ENCODE measurements around the gene FAM20C. TPM values are rescaled to one million over a fixed set of nuclear protein-coding genes. Genes with fewer than 3 reads are reported as not detected.

Gene FAM20C
- total and polyA plus RNA-seq, 2 of the 8 experiments (the other 6 are each of a cell fraction or from before 2014, with no cell fraction given) = 9.5 to 34.8 TPM

- no peak overlapping the region for H4K5ac ChIP-seq (ENCODE audit: insufficient read length, low read depth, low read length)
- H4K91ac ChIP-seq (replicated peaks; ENCODE audit: insufficient read length, low read length) = no peak overlapping the region
- no peak for FAIRE-seq
- no peak overlapping the region for H3K9ac ChIP-seq (replicated peaks in 1 of 4; ENCODE audit: extremely low read depth in 1 of 4, low read depth in 3 of 4, low read length in 3 of 4)
- CTCF ChIA-PET (ENCODE audit: partially characterized antibody) = interaction anchor here (1.1 kb wide), 1 partner anchor 88 kb away, joined by 5 read pairs; no protein-coding TSS in a partner anchor
- H3K9me3 ChIP-seq (ENCODE audit: insufficient read depth in 2 of 2, low read depth in 1 of 2, low read length in 1 of 2) = no peaks in the 10 kb centered on the region
- H3K27ac ChIP-seq (ENCODE audit: low read depth, low read length) = no peak overlapping the region
- no peak overlapping the region for H3K4me2 ChIP-seq (ENCODE audit: insufficient read depth in 1 of 2, low read depth in 2 of 2, low read length in 2 of 2)
- H2AFZ ChIP-seq (ENCODE audit: low read length) = no peak overlapping the region
- H3K23me2 ChIP-seq (ENCODE audit: low read depth, low read length) = no peaks in the 10 kb centered on the region
- H2BK20ac ChIP-seq (ENCODE audit: low read length) = no peak overlapping the region
- H2AK5ac ChIP-seq (ENCODE audit: low read depth, low read length) = no peak overlapping the region
- H2BK5ac ChIP-seq (ENCODE audit: low read depth, low read length) = no peak overlapping the region
- no peak overlapping the region for H3K4me3 ChIP-seq (ENCODE audit: extremely low read depth in 1 of 4, insufficient read depth in 2 of 4, low read depth in 3 of 4, low read length in 4 of 4)
- H4K20me1 ChIP-seq (replicated peaks in 1 of 2; ENCODE audit: control insufficient read depth in 1 of 2, insufficient read depth in 2 of 2, low read length in 2 of 2) = no peaks in the 10 kb centered on the region
- no peak overlapping the region for H4K8ac ChIP-seq (ENCODE audit: extremely low read depth, insufficient read depth, low read length)
- no peak overlapping the region for H3K56ac ChIP-seq (replicated peaks; ENCODE audit: insufficient read length, low read depth, low read length)
- POLR2A ChIA-PET (ENCODE audit: partially characterized antibody) = interaction anchor here (0.7 kb wide), 1 partner anchor 49 kb away, joined by 3 read pairs; the partner anchor contains the start of gene FAM20C
- no peaks in the 10 kb centered on the region; a peak in 2 of 7 replicates for H3K27me3 ChIP-seq (replicated peaks in 1 of 4; ENCODE audit: control insufficient read depth in 3 of 4, extremely low read depth in 1 of 4, insufficient read depth in 3 of 4, low read length in 3 of 4)
- H3K14ac ChIP-seq (ENCODE audit: insufficient read length) = no peak overlapping the region
- no peak overlapping the region for H3K4ac ChIP-seq (replicated peaks; ENCODE audit: insufficient read length, low read depth, low read length)
- H3K23ac ChIP-seq (ENCODE audit: insufficient read length) = no peak overlapping the region
- WGBS, 2 experiments (ENCODE audit: extremely low coverage in 1 of 2, insufficient coverage in 1 of 2, insufficient read length in 1 of 2, insufficient replicate concordance in 2 of 2, low coverage in 1 of 2, low lambda C conversion rate in 2 of 2, missing lambda C conversion rate in 1 of 2) = 89% methylated on average over 12 of the region's 12 CpGs; no CpG with 5 or more reads in 1 of the 2 experiments
- no peak overlapping the region for H2BK15ac ChIP-seq (ENCODE audit: low read length)
- H2BK12ac ChIP-seq (ENCODE audit: low read depth, low read length) = no peak overlapping the region
- H3K36me3 ChIP-seq (ENCODE audit: control insufficient read depth in 2 of 4, insufficient read depth in 4 of 4, low read length in 3 of 4) = peaks cover 4 to 8% (median 5%) of the 10 kb centered on the region in 4 experiments
- H2BK120ac ChIP-seq (replicated peaks; ENCODE audit: low read depth, low read length) = no peak overlapping the region
- H3K4me1 ChIP-seq (replicated peaks in 1 of 4; ENCODE audit: control insufficient read depth in 3 of 4, insufficient read depth in 4 of 4, low read length in 3 of 4) = peaks cover 0 to 12% (median 8%) of the 10 kb centered on the region in 4 experiments; a peak in 5 of 7 replicates
- no peaks in the 10 kb centered on the region for H3K79me1 ChIP-seq (ENCODE audit: low read depth, low read length)
- no peaks in the 10 kb centered on the region for H3K79me2 ChIP-seq (ENCODE audit: control insufficient read depth in 1 of 2, insufficient read depth in 2 of 2, low read length in 2 of 2)
- no peak for DNase-seq (ENCODE audit: low read depth in 1 of 2, low spot score in 2 of 2)
- H3K18ac ChIP-seq (ENCODE audit: extremely low read depth, low read length) = no peak overlapping the region
- TF ChIP-seq POLR2A (IDR thresholded peaks at IDR 0.05; ENCODE audit: control extremely low read depth in 1 of 2, low read depth in 2 of 2, low read length in 2 of 2) (no peak), CREB1 (IDR thresholded peaks at IDR 0.05) (no peak), GABPA (IDR thresholded peaks at IDR 0.05; ENCODE audit: borderline replicate concordance, insufficient read depth, low read length) (no peak), KDM4A (IDR thresholded peaks at IDR 0.05; ENCODE audit: low read depth, low read length, severe bottlenecking) (no peak), SUZ12 (IDR thresholded peaks at IDR 0.05; ENCODE audit: low read length) (no peak), SP2 (IDR thresholded peaks at IDR 0.05; ENCODE audit: low read length) (no peak), MAFK (IDR thresholded peaks at IDR 0.05; ENCODE audit: low read depth, low read length) (no peak), RNF2 (IDR thresholded peaks at IDR 0.05; ENCODE audit: borderline replicate concordance, low read depth, low read length, missing control alignments, poor library complexity, severe bottlenecking) (no peak), ASH2L (IDR thresholded peaks at IDR 0.05; ENCODE audit: low read length) (no peak)
- TF ChIP-seq, protein P1, sequence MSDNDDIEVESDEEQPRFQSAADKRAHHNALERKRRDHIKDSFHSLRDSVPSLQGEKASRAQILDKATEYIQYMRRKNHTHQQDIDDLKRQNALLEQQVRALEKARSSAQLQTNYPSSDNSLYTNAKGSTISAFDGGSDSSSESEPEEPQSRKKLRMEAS (IDR thresholded peaks at IDR 0.05) = no peak
- TF ChIP-seq, protein P2, sequence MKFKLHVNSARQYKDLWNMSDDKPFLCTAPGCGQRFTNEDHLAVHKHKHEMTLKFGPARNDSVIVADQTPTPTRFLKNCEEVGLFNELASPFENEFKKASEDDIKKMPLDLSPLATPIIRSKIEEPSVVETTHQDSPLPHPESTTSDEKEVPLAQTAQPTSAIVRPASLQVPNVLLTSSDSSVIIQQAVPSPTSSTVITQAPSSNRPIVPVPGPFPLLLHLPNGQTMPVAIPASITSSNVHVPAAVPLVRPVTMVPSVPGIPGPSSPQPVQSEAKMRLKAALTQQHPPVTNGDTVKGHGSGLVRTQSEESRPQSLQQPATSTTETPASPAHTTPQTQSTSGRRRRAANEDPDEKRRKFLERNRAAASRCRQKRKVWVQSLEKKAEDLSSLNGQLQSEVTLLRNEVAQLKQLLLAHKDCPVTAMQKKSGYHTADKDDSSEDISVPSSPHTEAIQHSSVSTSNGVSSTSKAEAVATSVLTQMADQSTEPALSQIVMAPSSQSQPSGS (IDR thresholded peaks at IDR 0.05; ENCODE audit: low read length) = no peak
Observed at GRCh38 chr7:143811-144453, 48.4 kb upstream of the FAM20C start.
